KMS-11 (cell line): ENCODE data around the gene ENTR1.

ENCODE experiments used
- H2AFZ ChIP-seq: fragments of 200-600 bp; sonication (generic); 2 replicates; pipeline ENCODE4 v1.6.1; 2016; ENCODE audit warnings: antibody characterized with exemption, mixed run types, low read depth
- H3K27ac ChIP-seq: fragments of 200-600 bp; sonication (generic); 2 replicates; pipeline ENCODE4 v1.6.1; 2016; ENCODE audit warnings: mild to moderate bottlenecking, mixed run types
- H3K27me3 ChIP-seq: fragments of 200-600 bp; sonication (generic); 2 replicates; pipeline ENCODE4 v1.6.1; 2017; ENCODE audit warnings: mild to moderate bottlenecking, low read depth, mixed run types, moderate library complexity; ENCODE audit not compliant: insufficient read depth
- H3K36me3 ChIP-seq: fragments of 200-600 bp; sonication (generic); 2 replicates; pipeline ENCODE4 v1.6.1; 2017; ENCODE audit warnings: mild to moderate bottlenecking, mixed run types; ENCODE audit not compliant: insufficient read depth
- H3K4me1 ChIP-seq: fragments of 200-600 bp; sonication (generic); 2 replicates; pipeline ENCODE4 v1.6.1; 2016; ENCODE audit warnings: mild to moderate bottlenecking, low read depth, mixed run types; ENCODE audit not compliant: poor library complexity, severe bottlenecking
- H3K4me2 ChIP-seq: fragments of 200-600 bp; sonication (generic); 2 replicates; pipeline ENCODE4 v1.7.0; 2016; ENCODE audit warnings: mild to moderate bottlenecking, mixed run types
- H3K4me3 ChIP-seq: fragments of 200-600 bp; sonication (generic); IDR thresholded peaks from 2 replicates; pipeline ENCODE4 v1.6.1; 2017; ENCODE audit warnings: low read depth, low read length, mixed read lengths; ENCODE audit not compliant: insufficient read depth
- H3K79me2 ChIP-seq: fragments of 200-600 bp; sonication (generic); 2 replicates; pipeline ENCODE4 v1.6.1; 2016; ENCODE audit warnings: low read depth, mixed run types; ENCODE audit not compliant: insufficient read depth
- H3K9ac ChIP-seq: fragments of 200-600 bp; sonication (generic); 2 replicates; pipeline ENCODE4 v1.6.1; 2016; ENCODE audit warnings: mild to moderate bottlenecking, mixed run types
- H4K20me1 ChIP-seq: fragments of 200-600 bp; sonication (generic); 2 replicates; pipeline ENCODE4 v1.6.1; 2016; ENCODE audit warnings: mild to moderate bottlenecking, mixed run types; ENCODE audit not compliant: insufficient read depth
- TF ChIP-seq, protein P1 (sequence below): fragments of 200-600 bp; sonication (generic); conservative IDR thresholded peaks from 2 replicates; pipeline ENCODE4 v1.6.1; 2017; ENCODE audit warnings: low read depth, mild to moderate bottlenecking, antibody characterized with exemption, low read length, moderate library complexity, mixed read lengths

Gene ENTR1

DNA sequence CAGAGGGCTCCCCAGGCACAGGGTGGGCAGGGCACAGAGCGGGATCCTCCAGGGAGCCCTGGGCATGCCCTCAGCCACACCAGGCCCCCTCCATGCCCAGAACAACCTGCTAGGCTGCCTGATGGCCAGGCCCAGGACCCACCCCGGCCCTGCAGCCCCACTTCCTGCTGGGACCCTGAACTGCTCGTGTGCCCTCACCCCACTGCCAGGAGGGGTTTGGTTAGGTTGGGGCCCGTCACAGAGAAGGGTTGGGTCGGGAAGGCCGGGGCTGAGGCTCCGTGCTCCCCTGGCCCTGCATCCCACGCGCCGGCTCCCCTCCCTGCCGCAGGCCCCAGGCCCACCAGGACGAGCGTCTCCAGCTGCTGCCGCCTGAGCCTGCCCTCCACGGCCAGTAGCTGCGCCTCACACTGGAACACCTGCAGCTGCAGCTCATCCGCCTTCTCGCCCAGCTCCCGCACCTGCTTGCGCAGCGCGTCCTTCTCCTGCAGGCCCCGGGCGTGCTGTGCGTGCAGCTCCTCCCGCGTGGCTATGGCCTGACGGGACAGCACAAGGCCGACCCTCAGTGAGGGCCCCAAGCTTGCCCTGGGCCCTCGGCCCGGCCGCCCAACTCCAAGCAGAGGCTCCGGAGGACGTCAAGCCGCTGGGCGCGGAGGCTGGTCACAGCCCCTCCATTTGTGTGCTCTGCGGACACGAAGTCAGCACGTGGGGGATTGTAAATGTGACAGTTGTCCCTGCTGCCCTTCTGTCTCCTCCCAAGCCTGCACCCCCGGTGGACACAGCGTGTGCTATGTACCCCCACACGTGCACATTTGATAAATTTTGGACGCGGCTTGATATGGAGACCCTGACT, 42.9 kb downstream of the ENTR1 start:
- no peaks in the 10 kb centered on the region for H3K79me2 ChIP-seq
- no peak overlapping the region for H3K9ac ChIP-seq
- H3K27ac ChIP-seq: no peak overlapping the region
- TF ChIP-seq, protein P1, sequence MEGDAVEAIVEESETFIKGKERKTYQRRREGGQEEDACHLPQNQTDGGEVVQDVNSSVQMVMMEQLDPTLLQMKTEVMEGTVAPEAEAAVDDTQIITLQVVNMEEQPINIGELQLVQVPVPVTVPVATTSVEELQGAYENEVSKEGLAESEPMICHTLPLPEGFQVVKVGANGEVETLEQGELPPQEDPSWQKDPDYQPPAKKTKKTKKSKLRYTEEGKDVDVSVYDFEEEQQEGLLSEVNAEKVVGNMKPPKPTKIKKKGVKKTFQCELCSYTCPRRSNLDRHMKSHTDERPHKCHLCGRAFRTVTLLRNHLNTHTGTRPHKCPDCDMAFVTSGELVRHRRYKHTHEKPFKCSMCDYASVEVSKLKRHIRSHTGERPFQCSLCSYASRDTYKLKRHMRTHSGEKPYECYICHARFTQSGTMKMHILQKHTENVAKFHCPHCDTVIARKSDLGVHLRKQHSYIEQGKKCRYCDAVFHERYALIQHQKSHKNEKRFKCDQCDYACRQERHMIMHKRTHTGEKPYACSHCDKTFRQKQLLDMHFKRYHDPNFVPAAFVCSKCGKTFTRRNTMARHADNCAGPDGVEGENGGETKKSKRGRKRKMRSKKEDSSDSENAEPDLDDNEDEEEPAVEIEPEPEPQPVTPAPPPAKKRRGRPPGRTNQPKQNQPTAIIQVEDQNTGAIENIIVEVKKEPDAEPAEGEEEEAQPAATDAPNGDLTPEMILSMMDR: no peak
- no peaks in the 10 kb centered on the region for H3K36me3 ChIP-seq
- no peak overlapping the region for H2AFZ ChIP-seq
- H3K4me1 ChIP-seq: peaks cover 8% of the 10 kb centered on the region
- H3K4me3 ChIP-seq: no peak overlapping the region
- H3K27me3 ChIP-seq: no peaks in the 10 kb centered on the region
- H4K20me1 ChIP-seq: no peaks in the 10 kb centered on the region
- H3K4me2 ChIP-seq: no peak overlapping the region

DNA sequence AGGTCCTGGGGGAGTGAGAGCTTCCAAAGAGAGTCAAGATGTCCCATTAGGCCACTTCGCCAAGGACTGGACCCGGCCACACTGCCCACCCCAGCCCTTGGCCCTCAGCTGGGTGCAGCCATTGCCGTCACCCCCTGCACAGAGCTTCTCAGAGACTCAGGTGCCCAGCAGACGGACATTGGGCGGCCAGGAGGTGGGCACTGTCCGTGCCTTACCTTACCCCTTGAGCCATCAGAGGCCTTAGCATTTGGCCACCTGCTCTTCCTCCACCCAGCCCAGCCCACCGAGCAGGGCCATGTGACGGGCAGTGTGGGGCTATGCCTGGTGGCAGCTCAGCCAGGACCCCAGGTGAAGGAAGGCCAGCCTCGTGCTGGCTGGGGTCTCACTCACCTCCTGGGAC, 43.6 kb downstream of the ENTR1 start:
- Histone ChIP-seq H2AFZ (no peak overlapping the region), H4K20me1 (no peaks in the 10 kb centered on the region), H3K27me3 (no peaks in the 10 kb centered on the region), H3K9ac (no peak overlapping the region), H3K79me2 (no peaks in the 10 kb centered on the region), H3K36me3 (no peaks in the 10 kb centered on the region), H3K4me1 (peaks cover 10% of the 10 kb centered on the region), H3K4me3 (no peak overlapping the region), H3K4me2 (no peak overlapping the region), H3K27ac (no peak overlapping the region)
- TF ChIP-seq, protein P1: no peak

DNA sequence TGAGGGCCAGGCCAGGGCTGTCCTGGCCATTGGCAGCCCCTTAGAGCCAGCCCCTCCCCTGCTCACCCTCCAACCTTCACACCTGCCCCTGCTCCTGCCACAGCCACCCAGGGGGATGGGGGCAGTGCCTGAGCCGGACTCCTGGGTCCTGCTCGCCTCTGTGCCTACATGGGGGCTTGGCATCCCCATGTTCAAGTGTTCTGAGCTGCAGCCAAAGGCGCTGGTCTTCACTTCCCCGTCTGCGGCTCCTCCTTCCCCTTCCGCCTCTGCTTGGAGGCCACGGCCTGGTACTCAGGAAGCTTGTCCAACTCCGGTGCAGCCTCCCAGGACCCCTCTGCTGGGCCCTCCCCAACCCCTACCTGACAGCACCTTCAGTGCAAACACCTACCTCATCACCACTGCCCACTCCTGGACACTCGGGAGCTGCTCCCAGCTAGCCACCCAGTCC, 44.6 kb downstream of the ENTR1 start:
- Histone ChIP-seq H3K4me3 (no peak overlapping the region), H3K27me3 (no peaks in the 10 kb centered on the region), H3K79me2 (no peaks in the 10 kb centered on the region), H3K27ac (no peak overlapping the region), H3K36me3 (no peaks in the 10 kb centered on the region), H3K4me1 (peaks cover 10% of the 10 kb centered on the region), H3K4me2 (no peak overlapping the region), H4K20me1 (no peaks in the 10 kb centered on the region), H2AFZ (no peak overlapping the region), H3K9ac (no peak overlapping the region)
- TF ChIP-seq, protein P1: no peak

DNA sequence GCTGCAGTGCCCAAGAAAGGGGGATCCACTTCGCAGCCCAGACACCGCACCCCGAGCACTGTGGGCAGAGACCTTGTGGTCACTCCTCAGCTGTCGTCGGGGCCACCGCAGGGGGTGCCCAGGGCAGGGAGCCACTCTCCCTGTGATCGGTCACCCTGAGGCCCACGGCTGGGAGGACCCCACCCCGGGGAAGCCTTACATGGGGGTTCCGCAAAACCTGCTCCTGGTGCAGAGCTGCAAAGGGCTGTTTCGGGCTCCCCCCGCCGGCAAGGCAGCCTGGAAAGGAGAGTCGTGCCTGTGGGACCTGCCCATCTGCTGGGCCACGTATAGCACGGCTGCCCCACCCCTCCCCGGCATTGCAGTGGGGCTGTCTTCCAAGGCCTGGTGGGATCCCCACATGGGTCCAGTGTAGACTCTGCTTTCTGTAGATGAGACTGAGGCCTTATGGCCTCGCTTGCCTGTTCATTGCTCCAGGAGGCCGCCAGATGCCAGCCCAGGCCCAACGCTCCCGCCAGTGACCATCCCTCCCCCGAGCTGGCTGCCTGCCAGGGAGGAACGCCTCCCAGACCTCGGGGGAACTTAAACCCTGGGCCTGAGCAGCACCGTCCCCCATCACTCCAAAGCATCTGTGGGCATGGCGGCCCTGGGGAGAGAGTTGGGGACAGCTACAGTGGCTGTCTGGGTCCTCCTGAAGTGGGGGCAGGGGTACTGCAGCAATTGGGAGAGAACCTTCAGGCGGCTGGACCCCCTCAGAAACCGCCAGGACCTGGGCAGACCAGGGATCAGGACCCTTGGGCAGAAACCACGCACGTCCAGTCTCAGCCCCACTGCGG, 45.3 kb downstream of the ENTR1 start:
- no peaks in the 10 kb centered on the region for H3K36me3 ChIP-seq
- H3K4me1 ChIP-seq: peaks cover 10% of the 10 kb centered on the region
- H3K9ac ChIP-seq: no peak overlapping the region
- H3K27ac ChIP-seq: no peak overlapping the region
- no peak overlapping the region for H2AFZ ChIP-seq
- H3K4me2 ChIP-seq: no peak overlapping the region
- no peaks in the 10 kb centered on the region for H3K79me2 ChIP-seq
- no peaks in the 10 kb centered on the region for H3K27me3 ChIP-seq
- no peaks in the 10 kb centered on the region for H4K20me1 ChIP-seq
- no peak overlapping the region for H3K4me3 ChIP-seq
- TF ChIP-seq, protein P1: no peak
